SH-SY5Y (cell line): ENCODE data around the gene MOCS1.

Experiments used
- GATA2 ChIP-seq: IDR thresholded peaks from 2 replicates; pipeline ENCODE4 v1.6.1; 2011; ENCODE audit warnings: mild to moderate bottlenecking, low read depth, low read length
- GATA3 ChIP-seq: IDR thresholded peaks from 2 replicates; pipeline ENCODE4 v1.6.1; 2011; ENCODE audit warnings: low read depth, mild to moderate bottlenecking, low read length, moderate library complexity

DNA sequence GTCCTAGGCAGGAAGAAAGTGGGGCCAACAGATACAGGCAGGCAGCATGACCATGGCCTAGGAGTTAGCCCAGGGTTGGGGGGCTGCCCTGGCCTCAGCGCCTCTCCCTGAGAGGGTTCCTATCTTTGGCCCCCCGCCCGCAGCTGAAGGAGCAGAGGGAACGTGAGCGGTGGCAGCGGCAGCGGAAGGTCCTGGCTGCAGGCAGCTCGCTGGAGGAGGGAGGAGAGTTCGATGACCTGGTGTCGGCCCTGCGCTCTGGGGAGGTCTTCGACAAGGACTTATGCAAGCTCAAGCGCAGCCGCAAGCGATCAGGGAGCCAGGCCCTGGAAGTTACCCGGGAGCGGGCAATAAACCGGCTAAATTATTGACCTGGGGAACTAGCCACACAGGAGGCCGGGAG is 32.6 kb downstream of the MOCS1 start:
- TF ChIP-seq GATA2 (no peak), GATA3 (no peak)
